Osteocyte (in vitro differentiated cells): Measurements from ENCODE around the gene PACSIN2. TPM values are rescaled to one million over a fixed set of nuclear protein-coding genes. Genes with fewer than 3 reads are reported as not detected.
A peak's percentile ranks its signal among the peaks of the same experiment; 100 is the strongest.

ENCODE experiments used
- DNase-seq: peaks from one replicate; pipeline ENCODE4 v3.0.0; 2021; ENCODE audit warnings: mixed read lengths; ENCODE audit not compliant: unreplicated experiment; ENCODE audit errors: extremely low spot score
- H3K27ac Mint-ChIP-seq: one replicate; pipeline ENCODE4 v1.8.0; 2021; ENCODE audit warnings: mild to moderate bottlenecking, mixed read lengths; ENCODE audit not compliant: unreplicated experiment
- H3K27me3 Mint-ChIP-seq: one replicate; pipeline ENCODE4 v1.8.0; 2021; ENCODE audit warnings: mixed read lengths; ENCODE audit not compliant: unreplicated experiment
- H3K36me3 Mint-ChIP-seq: one replicate; pipeline ENCODE4 v1.8.0; 2021; ENCODE audit warnings: mixed read lengths; ENCODE audit not compliant: unreplicated experiment
- H3K4me1 Mint-ChIP-seq: one replicate; pipeline ENCODE4 v1.8.0; 2021; ENCODE audit warnings: mixed read lengths; ENCODE audit not compliant: unreplicated experiment
- H3K4me3 Mint-ChIP-seq: one replicate; pipeline ENCODE4 v1.8.0; 2021; ENCODE audit warnings: mild to moderate bottlenecking, moderate library complexity, mixed read lengths; ENCODE audit not compliant: unreplicated experiment
- H3K9me3 Mint-ChIP-seq: one replicate; pipeline ENCODE4 v1.8.0; 2021; ENCODE audit warnings: mixed read lengths; ENCODE audit not compliant: unreplicated experiment
- total RNA-seq: library from RNA; stranded (reverse); gene quantifications from 2 replicates; pipeline ENCODE4 v1.2.1, GENCODE V29; 2021
- TF ChIP-seq, protein P1 (sequence below): fragments of 200-600 bp; sonication (generic); IDR thresholded peaks from 2 replicates; pipeline ENCODE4 v1.5.0; 2021; ENCODE audit warnings: antibody characterized with exemption, mild to moderate bottlenecking, moderate library complexity

PACSIN2 gene
- total RNA-seq, 1 donor from 2014 or later: 51.7 TPM

DNA sequence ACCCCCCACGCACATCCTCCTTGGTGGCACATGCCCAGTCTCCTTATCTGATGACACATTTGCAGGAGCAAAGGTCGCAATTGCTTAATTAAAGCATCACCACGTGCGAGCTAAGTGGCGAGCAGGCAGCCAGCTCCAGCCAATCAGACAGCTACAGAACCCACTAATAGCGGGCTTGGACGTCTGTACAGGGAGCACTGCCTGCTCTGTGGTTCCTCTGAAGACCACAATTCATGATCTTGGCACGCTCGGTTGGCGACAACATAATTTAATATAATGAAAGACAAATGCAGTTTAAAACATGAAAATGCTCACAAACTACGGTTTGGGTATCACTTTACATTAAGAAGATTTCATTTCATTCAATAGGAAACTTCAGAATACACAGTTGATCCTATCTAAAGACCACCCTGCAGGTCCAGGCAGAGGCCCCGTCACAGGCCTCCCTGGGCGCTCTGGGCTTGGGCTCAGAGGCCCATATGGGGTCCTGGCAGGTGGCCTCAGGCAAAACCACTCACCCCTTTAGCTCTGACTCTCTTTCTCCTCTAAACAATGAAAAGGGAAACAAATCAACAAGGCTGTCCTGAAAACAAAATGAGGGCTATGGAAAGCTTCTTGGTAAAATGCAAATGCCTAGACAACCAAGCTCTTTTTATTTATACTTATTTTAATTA is 10.4 kb downstream of the PACSIN2 start:
- TF ChIP-seq, protein P1, sequence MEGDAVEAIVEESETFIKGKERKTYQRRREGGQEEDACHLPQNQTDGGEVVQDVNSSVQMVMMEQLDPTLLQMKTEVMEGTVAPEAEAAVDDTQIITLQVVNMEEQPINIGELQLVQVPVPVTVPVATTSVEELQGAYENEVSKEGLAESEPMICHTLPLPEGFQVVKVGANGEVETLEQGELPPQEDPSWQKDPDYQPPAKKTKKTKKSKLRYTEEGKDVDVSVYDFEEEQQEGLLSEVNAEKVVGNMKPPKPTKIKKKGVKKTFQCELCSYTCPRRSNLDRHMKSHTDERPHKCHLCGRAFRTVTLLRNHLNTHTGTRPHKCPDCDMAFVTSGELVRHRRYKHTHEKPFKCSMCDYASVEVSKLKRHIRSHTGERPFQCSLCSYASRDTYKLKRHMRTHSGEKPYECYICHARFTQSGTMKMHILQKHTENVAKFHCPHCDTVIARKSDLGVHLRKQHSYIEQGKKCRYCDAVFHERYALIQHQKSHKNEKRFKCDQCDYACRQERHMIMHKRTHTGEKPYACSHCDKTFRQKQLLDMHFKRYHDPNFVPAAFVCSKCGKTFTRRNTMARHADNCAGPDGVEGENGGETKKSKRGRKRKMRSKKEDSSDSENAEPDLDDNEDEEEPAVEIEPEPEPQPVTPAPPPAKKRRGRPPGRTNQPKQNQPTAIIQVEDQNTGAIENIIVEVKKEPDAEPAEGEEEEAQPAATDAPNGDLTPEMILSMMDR: no peak
- Mint-ChIP-seq H3K4me1 (peaks cover 65% of the 10 kb centered on the region), H3K9me3 (no peaks in the 10 kb centered on the region), H3K36me3 (no peaks in the 10 kb centered on the region), H3K27ac (peak overlapping the region; percentile 6), H3K27me3 (no peaks in the 10 kb centered on the region), H3K4me3 (no peak overlapping the region)
- no peak for DNase-seq

DNA sequence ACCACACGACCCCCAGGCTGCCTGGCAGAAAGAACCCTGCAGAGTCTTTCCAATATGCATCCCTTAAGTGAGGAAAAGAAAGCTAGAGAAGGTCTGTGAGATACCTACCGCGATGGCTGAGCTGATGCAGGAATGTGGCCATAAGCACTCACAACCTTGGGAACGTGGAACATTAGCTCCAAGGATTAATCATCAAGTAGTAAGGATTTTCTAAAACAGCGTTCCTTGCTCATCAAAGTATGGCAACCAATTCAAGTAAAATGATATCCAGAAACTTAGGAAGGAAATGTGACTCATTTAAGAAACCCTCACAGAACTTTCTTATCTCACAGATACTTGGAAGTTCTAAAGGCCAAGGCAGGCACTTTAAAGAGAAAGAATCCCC is 12.8 kb downstream of the PACSIN2 start:
- TF ChIP-seq, protein P1: no peak
- Mint-ChIP-seq H3K4me3 (no peak overlapping the region), H3K9me3 (no peaks in the 10 kb centered on the region), H3K27me3 (no peaks in the 10 kb centered on the region), H3K36me3 (peaks cover 6% of the 10 kb centered on the region), H3K4me1 (peaks cover 58% of the 10 kb centered on the region), H3K27ac (peak overlapping the region; percentile 70)
- DNase-seq: no peak

DNA sequence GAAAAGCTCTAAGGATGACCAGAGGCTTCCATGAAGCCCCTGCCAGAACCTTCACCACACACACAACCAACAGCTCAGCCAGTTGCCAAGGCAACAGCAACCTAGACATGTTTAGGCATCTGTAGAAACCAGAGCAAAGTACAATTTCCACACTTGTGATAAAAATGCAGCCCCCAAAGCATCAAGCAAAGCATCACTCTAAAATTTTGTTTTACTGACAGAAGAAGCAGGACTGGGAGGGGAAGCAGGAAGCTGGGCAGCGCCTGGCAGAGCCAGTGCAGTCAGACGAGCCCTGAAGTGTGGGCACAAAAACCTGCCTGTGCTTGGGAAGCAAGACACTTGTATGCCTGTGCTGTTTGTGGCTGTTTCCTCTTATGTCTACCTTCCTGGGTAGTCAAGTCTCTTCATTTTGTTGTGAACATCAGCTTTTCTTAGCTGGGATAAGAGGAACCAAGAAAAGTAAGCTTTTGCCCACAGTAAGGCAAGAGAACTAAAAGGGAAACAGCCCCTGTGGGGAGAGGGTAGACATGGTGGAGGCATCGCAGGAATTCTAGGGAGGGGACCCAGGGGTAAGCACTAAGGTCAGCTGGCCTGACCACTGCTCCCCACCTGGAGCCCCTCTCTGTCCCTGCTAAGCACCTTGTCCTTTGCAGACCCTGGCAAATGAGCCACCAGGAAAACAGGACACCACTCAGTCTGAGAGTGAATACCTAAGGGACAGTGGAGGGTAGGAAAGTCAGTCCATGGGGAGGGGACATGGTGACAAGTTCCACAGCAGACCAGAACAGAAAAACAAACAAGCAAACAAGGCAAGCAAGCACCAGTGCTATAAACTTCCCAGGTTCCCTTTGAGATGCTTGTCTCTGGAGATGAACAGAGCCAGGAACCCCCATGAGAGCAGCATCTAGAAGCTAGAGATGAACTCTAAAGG is 13.4 kb downstream of the PACSIN2 start:
- TF ChIP-seq, protein P1: no peak
- peaks cover 6% of the 10 kb centered on the region for H3K36me3 Mint-ChIP-seq
- H3K27ac Mint-ChIP-seq: peak overlapping the region; percentile 70
- no peak overlapping the region for H3K4me3 Mint-ChIP-seq
- no peaks in the 10 kb centered on the region for H3K27me3 Mint-ChIP-seq
- no peak for DNase-seq
- H3K4me1 Mint-ChIP-seq: peaks cover 58% of the 10 kb centered on the region
- H3K9me3 Mint-ChIP-seq: no peaks in the 10 kb centered on the region

DNA sequence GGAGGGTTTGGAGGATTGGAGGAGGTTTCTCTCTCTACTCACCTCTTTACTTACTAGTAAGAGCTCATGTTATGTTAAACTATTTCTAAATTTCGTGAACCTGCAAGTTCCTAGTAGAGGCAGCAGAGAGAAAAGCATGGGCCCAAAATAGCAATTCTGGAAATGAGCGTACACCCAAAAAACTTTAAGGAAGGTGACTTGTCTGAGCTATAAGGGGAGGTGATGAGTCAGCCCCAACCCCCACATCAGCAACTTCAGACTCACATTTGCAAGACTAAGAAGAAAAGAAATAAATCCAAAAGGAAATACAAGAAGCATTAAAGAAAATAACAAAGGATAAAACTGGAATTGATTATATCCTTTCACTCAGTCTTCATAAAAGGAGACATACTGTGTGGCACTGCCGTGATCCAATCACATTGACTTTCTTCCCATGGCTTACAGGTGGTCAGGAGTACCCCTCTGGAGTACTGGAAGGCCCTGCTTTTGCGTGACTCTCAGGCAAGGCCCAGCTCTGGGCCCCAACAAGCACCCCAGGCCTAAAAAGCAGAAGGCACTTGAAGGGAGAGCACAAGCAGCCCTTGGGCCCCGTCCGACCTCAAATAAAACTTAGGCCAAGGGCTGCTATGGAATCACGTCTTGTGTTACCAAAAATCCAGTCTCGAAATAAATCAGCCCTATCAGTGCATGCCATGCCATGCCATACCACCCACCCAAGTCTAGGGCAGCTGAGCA is 14.3 kb downstream of the PACSIN2 start:
- no peaks in the 10 kb centered on the region for H3K27me3 Mint-ChIP-seq
- H3K4me1 Mint-ChIP-seq: peaks cover 60% of the 10 kb centered on the region
- peak overlapping the region; percentile 70 for H3K27ac Mint-ChIP-seq
- TF ChIP-seq, protein P1: no peak
- H3K9me3 Mint-ChIP-seq: no peaks in the 10 kb centered on the region
- peaks cover 6% of the 10 kb centered on the region for H3K36me3 Mint-ChIP-seq
- no peak for DNase-seq
- H3K4me3 Mint-ChIP-seq: no peak overlapping the region
